ENCODE results near the gene DDX10. TPM values are rescaled to one million over a fixed set of nuclear protein-coding genes. Genes with fewer than 3 reads are reported as not detected.

Gene DDX10
- polyA plus RNA-seq, 1 donor from 2014 or later, result 15.9 TPM

DNA sequence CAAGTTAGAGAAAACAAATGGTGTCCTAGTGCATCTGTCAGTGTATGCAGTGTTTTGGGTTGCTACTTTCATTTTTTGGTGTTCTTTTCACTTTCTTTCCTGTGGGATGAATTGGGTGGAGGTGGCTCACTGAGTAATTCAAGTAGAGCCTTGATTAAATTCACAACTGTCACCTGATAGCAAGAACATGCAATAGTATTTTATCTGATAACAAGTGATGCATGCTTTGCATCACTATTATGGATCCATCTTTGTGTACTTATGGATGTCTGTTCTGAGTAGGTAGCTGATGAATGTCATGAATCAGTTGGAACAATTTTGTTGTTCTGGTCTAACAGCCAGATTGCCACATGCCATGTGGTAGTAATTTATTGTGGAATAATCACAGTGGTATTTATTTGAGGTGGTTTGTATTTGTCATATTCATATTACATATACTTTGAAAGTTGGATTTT is 87.5 kb downstream of the DDX10 start:
- H3K27ac ChIP-seq (ENCODE audit: low read length), result no peak overlapping the region
- no peaks in the 10 kb centered on the region for H3F3A ChIP-seq (ENCODE audit: insufficient read depth, low read length, poor library complexity, severe bottlenecking)
- no peaks in the 10 kb centered on the region for H4K20me1 ChIP-seq (ENCODE audit: insufficient read depth)
- H3K36me3 ChIP-seq (ENCODE audit: insufficient read depth, low read length), result no peaks in the 10 kb centered on the region
- TF ChIP-seq EP300 (conservative IDR thresholded peaks at IDR 0.05; ENCODE audit: poor library complexity, severe bottlenecking) (peak; percentile 47), MXI1 (conservative IDR thresholded peaks at IDR 0.05; ENCODE audit: poor library complexity, severe bottlenecking) (no peak), REST (IDR thresholded peaks at IDR 0.05; ENCODE audit: borderline replicate concordance) (no peak)
- no peak overlapping the region for H3K9ac ChIP-seq (ENCODE audit: low read length)
- H3K4me3 ChIP-seq (ENCODE audit: low read length), result no peak overlapping the region
- H2AFZ ChIP-seq (ENCODE audit: low read depth, low read length), result no peak overlapping the region
- no peaks in the 10 kb centered on the region for H3K27me3 ChIP-seq (ENCODE audit: insufficient read depth, low read depth, low read length)
- no peaks in the 10 kb centered on the region for H3K9me2 ChIP-seq (ENCODE audit: insufficient read depth, low read length)
- H3K9me3 ChIP-seq (ENCODE audit: low read length), result no peaks in the 10 kb centered on the region
- no peak overlapping the region for H3K4me2 ChIP-seq (ENCODE audit: low read length)
- H3K79me2 ChIP-seq (replicated peaks; ENCODE audit: insufficient read depth, low read length), result no peaks in the 10 kb centered on the region

- no peaks in the 10 kb centered on the region for H3K36me3 ChIP-seq (ENCODE audit: insufficient read depth, low read length)
- no peak overlapping the region for H3K9ac ChIP-seq (ENCODE audit: low read length)
- H3K9me3 ChIP-seq (ENCODE audit: low read length), result no peaks in the 10 kb centered on the region
- H4K20me1 ChIP-seq (ENCODE audit: insufficient read depth), result no peaks in the 10 kb centered on the region
- no peaks in the 10 kb centered on the region for H3F3A ChIP-seq (ENCODE audit: insufficient read depth, low read length, poor library complexity, severe bottlenecking)
- no peak overlapping the region for H3K27ac ChIP-seq (ENCODE audit: low read length)
- TF ChIP-seq EP300 (conservative IDR thresholded peaks at IDR 0.05; ENCODE audit: poor library complexity, severe bottlenecking) (no peak), TAF1 (IDR thresholded peaks at IDR 0.05; ENCODE audit: low read depth) (no peak), CTCF (IDR thresholded peaks at IDR 0.05; ENCODE audit: poor library complexity, severe bottlenecking) (no peak), EZH2 (IDR thresholded peaks at IDR 0.05; ENCODE audit: borderline replicate concordance, insufficient read depth, low read length, poor library complexity, severe bottlenecking) (no peak), RAD21 (conservative IDR thresholded peaks at IDR 0.05) (no peak), REST (IDR thresholded peaks at IDR 0.05; ENCODE audit: borderline replicate concordance) (no peak), POLR2AphosphoS5 (IDR thresholded peaks at IDR 0.05) (no peak)
- H2AFZ ChIP-seq (ENCODE audit: low read depth, low read length), result no peak overlapping the region
- no peaks in the 10 kb centered on the region for H3K9me2 ChIP-seq (ENCODE audit: insufficient read depth, low read length)
- no peak overlapping the region for H3K4me2 ChIP-seq (ENCODE audit: low read length)
- no peak overlapping the region for H3K4me3 ChIP-seq (ENCODE audit: low read length)
- no peaks in the 10 kb centered on the region for H3K79me2 ChIP-seq (replicated peaks; ENCODE audit: insufficient read depth, low read length)
- no peaks in the 10 kb centered on the region for H3K27me3 ChIP-seq (ENCODE audit: insufficient read depth, low read depth, low read length)
Measured at GRCh38 chr11:108754901-108755625, 90.2 kb downstream of the DDX10 start.
